Epidermal melanocyte (primary cell): ENCODE measurements around the gene TBC1D4.

Experiments used
- DNase-seq: peaks from one replicate; pipeline ENCODE4 v3.0.0; 2011; ENCODE audit warnings: low spot score; ENCODE audit not compliant: insufficient read length

TBC1D4 gene, protein sequence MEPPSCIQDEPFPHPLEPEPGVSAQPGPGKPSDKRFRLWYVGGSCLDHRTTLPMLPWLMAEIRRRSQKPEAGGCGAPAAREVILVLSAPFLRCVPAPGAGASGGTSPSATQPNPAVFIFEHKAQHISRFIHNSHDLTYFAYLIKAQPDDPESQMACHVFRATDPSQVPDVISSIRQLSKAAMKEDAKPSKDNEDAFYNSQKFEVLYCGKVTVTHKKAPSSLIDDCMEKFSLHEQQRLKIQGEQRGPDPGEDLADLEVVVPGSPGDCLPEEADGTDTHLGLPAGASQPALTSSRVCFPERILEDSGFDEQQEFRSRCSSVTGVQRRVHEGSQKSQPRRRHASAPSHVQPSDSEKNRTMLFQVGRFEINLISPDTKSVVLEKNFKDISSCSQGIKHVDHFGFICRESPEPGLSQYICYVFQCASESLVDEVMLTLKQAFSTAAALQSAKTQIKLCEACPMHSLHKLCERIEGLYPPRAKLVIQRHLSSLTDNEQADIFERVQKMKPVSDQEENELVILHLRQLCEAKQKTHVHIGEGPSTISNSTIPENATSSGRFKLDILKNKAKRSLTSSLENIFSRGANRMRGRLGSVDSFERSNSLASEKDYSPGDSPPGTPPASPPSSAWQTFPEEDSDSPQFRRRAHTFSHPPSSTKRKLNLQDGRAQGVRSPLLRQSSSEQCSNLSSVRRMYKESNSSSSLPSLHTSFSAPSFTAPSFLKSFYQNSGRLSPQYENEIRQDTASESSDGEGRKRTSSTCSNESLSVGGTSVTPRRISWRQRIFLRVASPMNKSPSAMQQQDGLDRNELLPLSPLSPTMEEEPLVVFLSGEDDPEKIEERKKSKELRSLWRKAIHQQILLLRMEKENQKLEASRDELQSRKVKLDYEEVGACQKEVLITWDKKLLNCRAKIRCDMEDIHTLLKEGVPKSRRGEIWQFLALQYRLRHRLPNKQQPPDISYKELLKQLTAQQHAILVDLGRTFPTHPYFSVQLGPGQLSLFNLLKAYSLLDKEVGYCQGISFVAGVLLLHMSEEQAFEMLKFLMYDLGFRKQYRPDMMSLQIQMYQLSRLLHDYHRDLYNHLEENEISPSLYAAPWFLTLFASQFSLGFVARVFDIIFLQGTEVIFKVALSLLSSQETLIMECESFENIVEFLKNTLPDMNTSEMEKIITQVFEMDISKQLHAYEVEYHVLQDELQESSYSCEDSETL (N-terminal part only)

DNA sequence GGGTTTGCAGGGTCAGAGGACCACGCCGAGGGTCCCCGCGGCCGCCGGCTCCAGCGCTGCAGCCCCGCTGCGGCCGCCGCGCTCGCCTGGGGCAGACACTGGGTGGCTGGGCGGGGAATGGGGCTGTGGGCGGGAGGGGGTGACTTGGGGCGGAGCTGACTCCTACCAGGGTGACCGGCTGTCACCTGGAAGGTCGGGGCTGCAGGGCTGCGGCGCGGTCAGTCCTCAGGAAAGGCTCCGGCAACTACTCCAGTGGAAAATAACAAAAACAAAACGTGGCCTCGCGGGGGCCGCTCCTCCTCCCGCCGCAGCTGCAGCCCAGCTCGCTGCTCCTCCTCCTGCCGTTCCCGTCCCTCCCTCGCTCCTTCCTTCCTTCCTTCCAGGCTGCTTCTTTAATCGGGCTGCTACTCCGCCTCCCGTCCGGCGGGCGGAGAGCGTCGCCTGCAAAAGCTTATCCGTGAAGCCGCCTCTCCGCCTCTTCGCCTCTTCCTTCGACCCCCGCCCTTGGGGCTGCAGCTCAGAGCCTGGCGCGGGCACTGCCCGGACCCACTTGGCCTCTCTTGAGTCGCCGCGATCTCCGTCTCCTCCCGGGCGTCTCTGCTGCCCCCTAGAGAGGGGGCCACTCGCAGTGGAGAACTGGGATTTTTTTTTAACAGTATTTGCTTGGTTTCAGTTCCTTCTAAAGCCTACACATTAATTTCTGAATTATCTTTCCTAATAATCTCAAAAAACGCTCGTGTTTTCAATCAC, at the start of gene TBC1D4:
Gene TBC1D4, minus strand, starts transcription at position 100 of the 750 bp plus-strand sequence. CDS start 402 bp downstream, outside the sequence.
- DNase-seq, result no peak

DNA sequence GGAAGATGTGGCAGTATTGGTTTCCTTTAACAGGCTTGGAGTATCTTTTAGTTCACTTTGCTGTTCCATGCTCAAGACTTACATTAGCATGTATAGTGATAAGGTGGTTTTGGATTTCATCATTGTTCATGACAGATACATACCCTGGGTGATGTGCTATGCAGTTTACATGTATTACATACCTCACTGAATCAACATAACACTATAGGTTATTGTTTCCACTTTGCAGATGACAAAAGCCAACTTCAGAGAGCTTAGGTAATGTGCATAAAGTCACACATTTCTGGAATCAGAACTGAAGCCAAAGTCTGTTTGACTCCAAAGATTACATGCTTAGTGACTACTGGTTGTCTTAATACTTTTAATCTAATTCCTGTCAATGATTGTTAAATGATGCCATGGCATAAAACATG, 48.6 kb upstream of the TBC1D4 start:
- no peak for DNase-seq

DNA sequence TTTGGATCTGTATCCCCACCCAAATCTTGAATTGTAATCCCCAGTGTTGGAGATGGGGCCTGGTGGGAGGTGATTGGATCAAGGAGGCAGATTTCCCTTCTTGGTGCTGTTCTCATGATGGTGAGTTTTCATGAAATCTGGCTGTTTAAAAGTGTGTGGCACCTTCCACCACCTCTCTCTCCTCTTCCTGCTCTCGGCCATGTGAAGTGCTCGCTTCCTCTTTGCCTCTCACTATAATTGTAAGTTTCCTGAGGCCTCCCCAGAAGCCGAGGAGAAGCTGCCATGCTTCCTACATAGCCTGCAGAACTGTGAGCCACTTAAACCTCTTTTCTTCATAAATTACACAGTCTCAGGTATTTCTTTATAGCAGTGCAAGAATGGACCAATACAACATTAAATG, 40.0 kb upstream of the TBC1D4 start:
- DNase-seq, result no peak

DNA sequence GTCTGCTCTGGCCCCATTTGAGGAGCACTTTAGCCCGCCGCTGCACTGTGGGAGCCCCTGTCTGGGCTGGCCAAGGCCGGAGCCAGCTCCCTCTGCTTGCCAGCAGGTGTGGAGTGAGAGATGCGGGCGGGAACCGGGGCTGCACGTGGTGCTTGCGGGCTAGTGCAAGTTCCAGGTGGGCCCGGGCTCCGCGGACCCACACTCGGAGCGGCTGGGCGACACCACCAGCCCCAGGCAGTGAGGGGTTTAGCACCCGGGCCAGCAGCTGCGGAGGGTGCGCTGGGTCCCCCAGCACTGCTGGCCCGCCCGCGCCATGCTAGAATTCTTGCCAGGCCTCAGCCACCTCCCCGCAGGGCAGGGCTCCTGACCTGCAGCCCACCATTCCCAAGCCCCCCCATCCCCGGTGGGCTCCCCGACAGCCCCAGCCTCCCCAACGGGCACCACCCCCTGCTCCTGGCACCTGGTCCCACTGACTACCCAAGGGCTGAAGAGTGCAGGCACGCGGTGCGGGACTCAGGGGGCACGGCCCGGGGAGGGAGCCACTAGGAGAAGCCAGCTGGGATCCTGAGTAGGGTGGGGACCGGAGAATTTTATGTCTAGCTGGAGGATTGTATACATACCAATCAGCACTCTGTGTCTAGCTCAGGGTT, 36.6 kb upstream of the TBC1D4 start:
- DNase-seq, result no peak

DNA sequence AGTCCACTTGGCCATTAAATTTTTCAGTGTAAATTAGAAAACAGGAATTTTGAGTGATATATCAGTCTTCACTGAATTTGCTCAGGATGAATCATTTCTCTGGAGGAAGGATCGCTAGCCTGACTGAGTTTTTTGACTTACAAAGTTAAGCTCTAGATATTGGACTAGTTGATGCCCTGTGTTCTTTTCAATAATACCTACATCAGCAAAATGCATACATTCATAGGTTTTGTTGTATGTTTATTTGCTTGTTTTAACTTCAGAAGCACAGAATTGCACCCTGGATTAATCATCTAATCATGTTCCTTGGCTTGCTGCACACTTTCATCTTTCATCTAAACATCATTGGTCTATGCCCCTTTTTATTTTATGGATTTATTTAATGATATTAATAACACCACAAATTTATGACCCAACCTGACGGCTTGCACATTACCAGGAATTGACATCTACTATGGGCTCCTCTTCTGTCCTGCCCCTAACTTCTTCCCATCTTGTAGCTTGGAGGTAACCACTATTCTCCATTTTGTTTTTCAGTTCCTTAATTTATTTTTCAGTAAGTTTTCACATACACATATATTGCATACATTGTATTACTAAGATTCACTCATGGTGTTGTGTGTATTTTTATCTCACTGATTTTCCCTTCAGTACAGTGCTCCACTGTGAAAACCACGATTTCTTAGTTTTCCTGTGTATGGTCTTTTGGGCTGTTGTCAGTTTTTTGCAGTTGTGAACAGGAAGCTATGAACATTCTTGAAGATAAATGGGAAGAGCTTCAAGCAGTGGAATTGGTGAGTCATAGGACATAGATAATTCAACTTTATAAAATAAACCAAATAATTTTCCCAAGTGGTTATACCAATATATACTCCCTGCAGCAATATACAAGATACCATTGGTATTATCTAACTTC, 32.4 kb upstream of the TBC1D4 start:
- no peak for DNase-seq

DNA sequence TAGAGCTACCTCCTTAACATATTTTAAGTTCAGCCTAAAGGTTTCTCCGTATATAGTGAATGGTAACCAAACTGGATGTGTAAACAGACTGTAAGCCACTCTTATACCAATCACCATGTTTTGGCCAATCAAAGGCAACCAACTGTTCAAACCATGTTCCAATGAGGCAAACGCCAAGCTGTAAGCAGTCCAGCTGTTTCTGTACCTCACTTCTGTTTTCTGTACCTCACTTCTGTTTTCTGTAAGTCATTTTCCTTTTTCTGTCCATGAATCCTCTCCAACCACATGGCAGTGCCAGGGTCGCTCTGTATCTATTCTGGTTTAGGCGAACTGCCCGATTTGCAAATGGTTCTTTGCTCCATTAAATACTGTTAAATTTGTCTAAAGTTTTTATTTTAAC, 31.3 kb upstream of the TBC1D4 start:
- DNase-seq, result no peak

DNA sequence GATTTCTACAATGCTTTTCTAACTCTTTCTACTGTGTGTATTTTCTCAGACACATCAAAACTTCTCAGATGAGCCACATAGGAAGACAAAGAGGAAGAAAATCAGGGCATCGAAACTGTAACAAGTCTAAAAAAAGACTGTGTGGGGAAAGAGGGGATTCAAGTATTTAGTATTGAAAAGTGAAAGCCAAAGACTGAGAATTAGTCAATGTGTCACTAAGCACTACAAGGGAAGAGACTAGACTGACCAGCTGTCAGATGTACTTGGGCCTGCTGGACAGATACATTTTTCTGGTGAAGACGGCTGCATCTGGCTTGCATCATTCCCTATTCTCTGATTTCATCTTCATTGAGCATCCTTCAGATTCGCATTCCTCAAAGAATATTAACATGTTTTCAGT, 30.3 kb upstream of the TBC1D4 start:
- no peak for DNase-seq

DNA sequence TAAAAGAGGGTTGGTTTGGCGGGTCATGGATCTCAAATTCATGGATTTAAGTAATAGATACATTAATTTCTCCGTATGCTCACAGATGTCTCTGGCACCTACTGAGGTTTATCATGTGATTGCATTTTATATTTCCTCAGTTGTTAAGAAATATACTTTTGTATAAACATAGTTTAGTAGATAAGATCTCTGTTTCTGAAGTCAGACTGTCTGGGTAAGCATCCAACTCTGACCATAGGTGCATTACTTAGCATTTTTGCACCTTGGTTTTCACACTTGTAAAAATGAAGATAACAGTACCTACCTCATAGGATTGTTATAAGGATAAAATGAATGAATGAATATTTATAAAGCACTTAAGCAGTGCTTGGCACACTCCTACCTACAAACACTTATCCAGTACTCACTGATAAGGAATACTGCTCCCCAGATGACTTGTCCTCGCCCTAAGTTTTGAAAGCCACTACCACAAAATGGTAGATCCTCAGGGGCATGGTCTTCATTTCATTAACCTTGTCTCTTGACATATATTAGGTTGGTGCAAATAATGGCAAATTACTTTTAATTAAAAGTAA, 29.2 kb upstream of the TBC1D4 start:
- no peak for DNase-seq

DNA sequence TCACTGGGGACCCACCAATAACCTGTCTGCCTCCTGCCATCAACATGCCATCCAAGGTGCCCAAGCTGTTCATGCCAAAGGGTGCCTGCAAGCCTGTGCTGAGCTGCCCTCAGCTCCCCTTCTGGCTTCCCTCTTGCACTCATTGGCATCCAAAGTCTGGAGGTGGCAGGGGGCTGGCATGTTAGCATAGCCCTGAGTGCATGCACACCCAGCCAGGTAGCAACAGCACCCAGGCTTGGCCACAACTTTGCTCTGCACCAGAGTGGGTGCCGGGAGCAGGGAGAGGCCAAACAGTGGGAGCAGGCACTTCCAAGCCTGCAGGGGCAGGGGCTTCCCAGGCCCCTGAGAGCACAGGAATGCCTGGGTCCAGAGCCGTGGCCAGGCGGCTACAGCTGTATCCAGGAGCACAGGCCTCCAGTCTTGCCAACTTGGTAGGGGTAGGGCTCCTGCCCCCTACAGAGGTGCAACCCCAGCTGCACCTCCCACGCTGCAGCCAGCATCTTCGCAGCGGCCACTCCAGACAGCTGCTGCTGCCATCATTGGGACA, 26.1 kb upstream of the TBC1D4 start:
- no peak for DNase-seq

DNA sequence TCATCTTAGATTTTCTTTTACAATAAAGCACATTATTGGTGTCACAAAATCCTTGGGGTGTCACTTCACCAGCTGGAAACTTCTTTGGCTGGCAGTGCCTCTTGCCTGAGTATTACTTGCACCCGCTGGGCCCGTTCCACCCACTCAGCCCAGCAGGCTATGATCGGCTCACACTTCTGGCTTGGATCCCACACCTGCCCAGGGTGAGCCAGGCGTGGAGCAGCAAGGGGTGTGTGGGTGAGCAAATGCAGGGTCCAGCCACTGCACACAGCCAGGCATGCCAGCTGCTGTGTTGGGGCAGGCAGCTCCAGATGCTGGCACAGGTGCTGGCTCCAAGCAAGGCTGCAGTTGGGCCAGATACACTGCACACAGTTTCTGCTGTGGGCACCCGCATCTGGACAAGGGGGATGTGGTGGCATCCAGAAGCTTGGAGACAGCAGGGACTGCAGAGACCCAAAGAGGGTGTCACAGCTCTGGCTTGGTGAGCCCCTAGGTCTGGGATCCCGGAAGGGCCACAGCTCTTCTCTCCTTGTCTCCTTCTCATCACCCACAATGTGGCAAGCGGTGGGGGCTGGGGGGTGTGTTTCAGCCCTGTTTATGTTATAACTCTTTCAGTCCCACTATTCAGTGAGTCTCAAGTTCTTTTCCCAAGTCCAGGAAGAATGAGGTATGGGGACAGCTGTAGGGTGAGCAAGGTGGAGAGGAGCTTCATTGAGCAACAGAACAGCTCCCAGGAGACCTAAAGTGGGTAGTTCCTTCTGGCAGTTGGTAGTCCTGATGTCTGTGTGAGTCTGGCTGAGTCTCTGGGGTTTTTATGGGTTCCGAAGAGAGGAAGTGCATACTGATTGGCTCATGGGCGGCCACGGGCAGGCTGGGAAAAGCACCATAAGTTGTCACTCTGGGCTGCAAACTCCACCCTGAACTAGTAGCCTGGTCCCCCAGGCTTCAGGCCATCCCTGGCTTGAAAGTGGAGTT, 25.3 kb upstream of the TBC1D4 start:
- no peak for DNase-seq

DNA sequence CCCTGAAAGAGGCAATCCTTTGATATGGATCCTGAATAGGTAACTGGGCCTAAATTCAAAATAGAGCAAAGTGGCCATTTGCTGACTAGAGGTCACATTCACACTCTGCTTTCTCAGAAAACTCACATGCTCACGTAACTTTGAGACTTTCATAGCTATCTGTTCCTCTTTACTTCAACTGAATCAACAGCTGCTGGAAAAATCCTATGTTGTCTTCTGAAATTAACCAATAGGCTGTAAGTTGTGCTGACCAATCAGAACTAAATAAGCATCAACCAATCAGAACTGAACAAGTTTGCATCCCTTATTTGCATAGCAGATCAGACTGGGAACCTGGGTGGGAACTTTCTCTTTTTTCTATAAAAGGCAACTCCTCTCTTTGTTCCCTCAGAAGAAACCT, 24.0 kb upstream of the TBC1D4 start:
- no peak for DNase-seq

DNA sequence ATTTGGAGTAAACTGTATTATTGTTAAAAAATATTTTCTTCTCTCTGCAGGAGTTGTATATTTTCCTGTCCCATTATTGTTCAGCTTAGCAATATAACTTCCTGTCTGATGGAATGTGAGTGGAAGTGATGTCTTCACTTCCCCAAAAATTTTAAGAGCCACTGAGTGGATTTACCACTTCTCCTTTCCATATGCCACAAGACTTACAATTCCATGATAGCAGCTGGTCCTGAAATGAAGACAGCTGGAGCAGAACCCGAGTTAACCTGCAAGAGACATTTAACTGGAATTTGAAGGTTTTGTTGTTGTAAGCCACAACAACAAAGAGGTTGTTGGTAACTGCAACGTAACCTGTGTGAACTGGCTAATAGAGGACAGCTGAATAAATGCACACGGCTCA, 23.4 kb upstream of the TBC1D4 start:
- DNase-seq, result no peak

DNA sequence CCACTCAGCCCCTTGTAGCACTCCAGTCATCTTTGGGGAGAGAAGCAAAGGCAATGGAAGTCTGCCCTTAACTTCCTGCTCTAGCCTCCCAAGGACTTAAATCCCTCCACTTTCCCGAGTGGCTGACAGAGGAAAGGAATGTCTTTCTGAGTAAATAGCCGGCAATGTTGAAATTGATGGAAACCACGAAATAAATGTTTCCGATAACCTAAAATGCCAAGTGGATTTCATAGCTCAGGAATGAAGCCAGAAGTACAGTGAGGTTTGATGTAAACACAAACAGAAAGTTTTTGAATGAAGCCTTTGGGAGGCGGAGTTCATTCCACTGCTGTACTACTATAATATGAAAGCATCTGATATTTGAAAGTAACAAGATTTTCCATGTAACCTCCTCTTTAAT, 14.0 kb upstream of the TBC1D4 start:
- no peak for DNase-seq

DNA sequence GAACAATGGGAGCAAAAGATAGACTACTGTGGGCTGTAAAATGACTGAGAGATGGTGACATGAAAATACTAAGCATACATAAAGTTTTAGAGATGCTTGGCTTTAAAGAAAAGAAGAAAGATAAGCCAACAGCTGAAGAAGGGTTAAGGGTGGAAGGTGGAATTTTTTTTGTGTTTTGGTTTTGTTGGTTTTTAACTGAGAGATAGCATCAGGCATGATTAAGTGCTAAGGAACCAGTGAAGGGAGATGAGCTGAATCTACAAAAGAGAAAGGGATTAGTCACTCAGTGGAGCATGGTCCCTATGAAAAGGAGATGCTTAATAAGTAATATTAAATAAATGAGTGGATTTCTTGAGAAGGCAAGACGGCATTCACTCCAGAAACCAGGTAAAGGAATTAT, 12.5 kb upstream of the TBC1D4 start:
- no peak for DNase-seq

DNA sequence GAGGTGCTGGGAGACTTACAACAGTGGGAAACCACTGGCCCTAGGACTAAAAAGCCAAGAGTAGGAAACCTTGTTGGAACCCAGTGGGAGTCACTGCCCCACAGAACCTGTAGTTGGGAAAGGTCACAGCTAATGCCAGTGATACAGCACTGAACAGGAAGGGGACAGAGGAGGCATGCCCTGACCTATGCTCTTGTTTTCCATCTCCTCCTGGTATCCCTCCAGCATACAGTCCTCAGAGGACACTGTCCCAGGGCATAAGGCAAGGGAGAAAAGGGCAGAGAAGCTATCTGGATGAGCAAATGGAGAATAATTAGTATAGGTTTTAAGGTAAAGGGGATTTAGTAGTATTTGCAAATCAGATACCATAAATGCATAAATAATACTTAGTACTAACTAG, 11.2 kb upstream of the TBC1D4 start:
- DNase-seq, result no peak

DNA sequence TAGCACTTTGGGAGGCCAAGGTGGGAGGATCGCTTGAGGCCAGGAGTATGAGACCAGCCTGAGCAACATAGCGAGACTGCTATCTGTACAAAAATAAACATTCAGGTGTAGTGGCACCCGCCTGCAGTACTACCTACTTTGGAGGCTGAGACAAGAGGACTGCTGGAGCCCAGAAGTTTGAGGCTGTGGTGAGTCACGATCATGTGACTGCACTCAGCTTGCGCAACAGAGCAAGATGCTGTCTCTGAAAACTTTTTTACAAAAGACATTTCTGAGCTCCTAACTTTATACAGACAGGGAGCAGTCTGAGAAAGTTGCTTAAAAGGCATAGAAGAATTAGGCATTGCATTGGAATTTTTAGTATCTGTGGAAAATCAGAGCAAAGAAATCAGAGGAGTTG, 10.4 kb upstream of the TBC1D4 start:
- DNase-seq, result no peak

DNA sequence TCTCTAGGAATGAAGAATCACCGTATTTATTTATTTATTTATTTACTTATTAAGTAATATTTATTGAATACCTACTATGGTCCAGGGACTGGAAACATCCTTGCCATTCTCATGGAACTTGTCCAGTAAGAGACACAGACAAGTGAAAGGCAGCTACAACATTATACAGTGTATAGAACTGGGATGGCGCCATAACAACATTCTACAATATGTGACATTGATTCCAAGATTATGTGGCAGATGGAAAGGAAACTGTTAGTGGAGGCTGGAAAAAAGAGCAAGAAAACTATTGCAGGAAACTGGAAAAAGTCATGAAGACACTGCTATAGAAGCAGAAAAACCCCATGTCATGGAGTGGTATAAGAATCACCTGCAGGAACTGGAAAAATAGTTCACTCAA, 9.4 kb upstream of the TBC1D4 start:
- DNase-seq, result no peak
